ENCODE measurements around the gene RASSF5.
"Not testable (repeated sequence)": the region's sequence is repeated elsewhere in the genome, so short reads cannot be mapped to it uniquely, and the experiment has no call there.

Gene RASSF5

GRCh38 chr1:206482611-206483010 lies 24.7 kb upstream of the RASSF5 start:
- FAIRE-seq (no peak), DNase-seq (ENCODE audit: insufficient read length, low spot score) (no peak)

DNA sequence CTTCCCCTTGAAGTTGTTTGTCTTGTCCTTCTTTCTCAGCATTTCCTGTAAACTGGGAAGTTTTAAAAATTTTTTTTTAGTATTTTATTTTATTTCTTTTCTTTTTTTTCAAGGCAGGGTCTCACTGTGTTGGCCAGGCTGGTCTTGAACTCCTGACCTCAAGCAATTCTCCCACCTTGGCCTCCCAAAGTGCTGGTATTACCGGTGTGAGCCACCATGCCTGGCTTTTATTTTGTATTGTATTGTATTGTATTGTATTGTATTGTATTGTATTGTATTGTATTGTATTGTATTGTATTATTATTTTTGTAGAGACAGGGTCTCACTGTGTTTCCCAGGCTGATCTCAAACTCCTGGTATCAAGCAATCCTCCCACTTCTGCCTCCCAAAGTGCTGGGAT lies 23.5 kb upstream of the RASSF5 start:
- DNase-seq (ENCODE audit: insufficient read length, low spot score); FAIRE-seq: not testable (repeated sequence)

More at GRCh38 chr1:206482611-206483010, 24.7 kb upstream of the RASSF5 start:
- TF ChIP-seq CTCF (IDR thresholded peaks at IDR 0.05; ENCODE audit: insufficient read depth, missing control alignments), result no peak

DNA sequence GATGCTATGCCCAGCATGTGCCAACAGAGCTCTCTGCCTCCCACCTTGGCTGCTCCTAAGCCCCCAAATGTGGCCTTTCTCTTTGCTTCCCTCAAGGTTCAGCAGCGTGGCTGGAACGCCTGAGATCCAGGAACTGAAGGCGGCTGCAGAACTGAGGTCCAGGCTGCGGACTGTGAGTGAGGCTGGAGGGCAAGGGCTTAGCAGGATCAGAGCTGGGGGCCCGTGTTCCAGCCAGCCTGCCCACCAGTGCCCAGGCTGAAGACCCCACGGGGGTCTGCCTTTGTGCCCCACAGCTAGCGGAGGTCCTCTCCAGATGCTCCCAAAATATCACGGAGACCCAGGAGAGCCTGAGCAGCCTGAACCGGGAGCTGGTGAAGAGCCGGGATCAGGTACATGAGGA lies 22.4 kb upstream of the RASSF5 start:
- DNase-seq (ENCODE audit: insufficient read length, low spot score), result no peak
- FAIRE-seq, result no peak
- no peak for TF ChIP-seq CTCF (IDR thresholded peaks at IDR 0.05; ENCODE audit: insufficient read depth, missing control alignments)

GRCh38 chr1:206486995-206487788 lies 20.1 kb upstream of the RASSF5 start:
- no peak for TF ChIP-seq CTCF (IDR thresholded peaks at IDR 0.05; ENCODE audit: insufficient read depth, missing control alignments)
- no peak for FAIRE-seq
- DNase-seq (ENCODE audit: insufficient read length, low spot score), result no peak

- TF ChIP-seq CTCF (IDR thresholded peaks at IDR 0.05; ENCODE audit: insufficient read depth, missing control alignments), result no peak
- DNase-seq (ENCODE audit: insufficient read length, low spot score), result no peak
- FAIRE-seq, result no peak
Observed at GRCh38 chr1:206487970-206488369, 19.4 kb upstream of the RASSF5 start.

DNA sequence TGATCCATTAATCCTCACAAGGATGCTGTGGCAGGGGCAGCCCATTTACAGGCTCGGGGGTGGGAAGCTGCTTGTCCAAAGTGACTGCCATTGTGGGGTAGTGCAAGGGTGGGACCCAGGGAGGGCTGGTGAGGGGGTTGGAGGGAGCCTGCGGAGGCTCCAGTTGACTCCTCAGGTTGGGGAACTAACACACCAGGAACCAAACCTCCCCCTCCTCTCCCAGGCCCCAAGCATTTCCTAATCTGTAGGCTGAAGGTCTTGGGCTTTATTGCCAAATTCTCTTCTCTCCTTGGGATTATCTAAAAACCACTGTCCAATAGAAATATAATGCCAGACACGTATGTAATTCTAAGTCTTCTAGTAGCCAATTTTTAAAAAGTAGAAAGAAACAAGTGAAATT lies 18.9 kb upstream of the RASSF5 start:
- no peak for TF ChIP-seq CTCF (IDR thresholded peaks at IDR 0.05; ENCODE audit: insufficient read depth, missing control alignments)
- FAIRE-seq, result no peak

DNA sequence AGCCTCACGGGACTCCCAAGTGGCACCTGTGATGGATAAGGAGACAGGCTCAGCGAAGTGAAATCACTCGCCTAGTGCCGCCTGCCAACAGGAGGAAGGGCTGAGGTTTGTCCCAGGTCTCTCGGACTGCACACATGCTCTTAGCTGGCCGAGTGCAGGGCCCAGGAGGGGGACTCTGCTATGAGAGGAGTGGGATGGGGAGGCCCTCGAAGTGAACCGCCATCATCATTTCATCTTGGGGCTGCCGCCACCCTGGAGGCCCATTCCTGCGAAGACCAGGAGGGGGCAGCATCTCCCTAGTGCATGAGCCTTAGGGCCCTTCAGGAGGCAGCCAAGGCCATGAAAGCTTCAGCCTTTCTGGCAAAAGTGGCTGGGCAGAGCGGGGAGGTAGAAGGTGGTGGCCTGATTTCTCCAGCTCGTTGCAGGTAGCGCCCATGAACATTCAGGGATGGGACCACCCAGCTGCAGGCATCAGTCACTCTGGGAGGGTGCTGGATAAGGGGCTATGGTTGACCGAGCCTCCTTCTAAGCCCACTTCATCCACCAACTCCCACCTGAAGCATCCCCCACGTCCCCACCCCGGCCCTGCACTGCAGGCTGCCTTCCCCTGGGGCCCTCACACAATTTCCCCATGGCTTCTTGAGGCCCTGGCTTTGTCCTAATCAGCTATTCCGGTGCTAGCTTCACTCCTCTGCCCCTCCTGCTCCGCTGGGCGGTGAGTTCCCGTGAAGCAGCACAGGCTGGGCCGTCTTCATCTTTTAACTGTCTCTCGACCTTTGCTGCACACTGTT lies 17.2 kb upstream of the RASSF5 start:
- no peak for FAIRE-seq
- TF ChIP-seq CTCF (IDR thresholded peaks at IDR 0.05; ENCODE audit: insufficient read depth, missing control alignments), result peak; percentile 100

More for the DNA sequence above, 18.9 kb upstream of the RASSF5 start:
- DNase-seq (ENCODE audit: insufficient read length, low spot score), result no peak

More for the DNA sequence above, 17.2 kb upstream of the RASSF5 start:
- DNase-seq (ENCODE audit: insufficient read length, low spot score), result peak; percentile 94
